Activated CD8-positive, alpha-beta memory T cell treated with anti-CD3 and anti-CD28 coated beads for 1 hour (primary cell): ENCODE results near the gene TAB2.
"Not testable (repeated sequence)": the region's sequence is repeated elsewhere in the genome, so short reads cannot be mapped to it uniquely, and the experiment has no call there.

ENCODE experiments used
- DNase-seq, 2 donors: peaks; one replicate each; pipeline ENCODE4 v3.0.0-alpha.2; 2020; ENCODE audit warnings: low read depth in 1 of 2; ENCODE audit errors: extremely low read depth in 1 of 2

Gene TAB2

DNA sequence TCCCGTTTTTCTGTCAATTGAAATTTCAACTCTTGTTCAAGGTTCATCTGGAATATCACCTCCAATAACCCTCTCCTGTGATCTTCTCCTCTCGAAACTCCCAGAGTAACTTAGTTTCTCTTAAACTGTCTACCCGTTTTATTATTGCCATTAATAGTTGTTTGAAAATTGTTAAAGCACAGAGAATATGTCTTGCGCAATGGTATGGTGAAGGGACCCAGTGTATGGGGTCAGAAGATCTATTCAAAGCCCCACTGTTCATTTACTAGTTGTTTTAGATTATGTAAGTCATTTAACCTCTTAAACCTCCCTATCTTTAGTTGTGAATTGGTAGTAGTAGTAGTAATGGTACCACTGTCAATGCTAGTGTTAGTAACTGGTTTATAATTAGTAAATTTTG, 6.2 kb upstream of the TAB2 start:
- no peak for DNase-seq

DNA sequence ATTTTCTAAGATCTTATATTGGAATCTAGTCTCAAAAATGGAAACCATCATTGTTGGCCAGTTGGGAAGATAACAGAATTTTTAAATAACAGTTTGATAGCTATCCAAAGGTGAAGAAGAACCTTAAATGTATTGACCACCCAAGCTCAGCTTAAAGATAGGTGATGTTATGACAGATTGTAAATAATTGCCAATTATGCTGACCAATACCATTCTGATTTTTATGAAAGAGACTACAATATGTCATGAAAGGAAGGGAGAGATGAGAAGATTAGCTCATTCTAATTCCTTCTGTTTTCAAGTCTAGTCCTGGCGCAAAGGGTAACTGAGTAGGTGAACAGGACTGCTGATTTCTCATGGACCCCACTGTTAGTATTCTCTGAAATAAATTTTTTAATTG, 5.7 kb upstream of the TAB2 start:
- no peak for DNase-seq

DNA sequence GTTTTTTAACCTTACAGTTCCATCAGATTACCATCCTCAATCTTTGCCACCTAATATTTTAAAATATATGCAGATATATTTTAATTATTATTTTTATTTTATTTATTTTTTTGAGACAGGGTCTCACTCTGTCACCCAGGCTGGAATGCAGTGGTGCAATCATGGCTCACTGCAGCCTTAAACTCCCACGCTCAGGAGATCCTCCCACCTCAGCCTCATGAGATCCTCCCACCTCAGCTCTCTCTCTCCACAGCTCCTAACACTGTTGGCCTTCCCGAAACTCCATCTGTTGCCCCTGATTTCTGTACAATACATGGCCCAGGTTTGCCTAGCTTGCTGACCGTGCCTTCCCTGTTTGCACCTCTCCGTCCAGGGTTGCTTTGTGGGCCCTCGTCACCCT, 4.4 kb upstream of the TAB2 start:
- DNase-seq = no peak

DNA sequence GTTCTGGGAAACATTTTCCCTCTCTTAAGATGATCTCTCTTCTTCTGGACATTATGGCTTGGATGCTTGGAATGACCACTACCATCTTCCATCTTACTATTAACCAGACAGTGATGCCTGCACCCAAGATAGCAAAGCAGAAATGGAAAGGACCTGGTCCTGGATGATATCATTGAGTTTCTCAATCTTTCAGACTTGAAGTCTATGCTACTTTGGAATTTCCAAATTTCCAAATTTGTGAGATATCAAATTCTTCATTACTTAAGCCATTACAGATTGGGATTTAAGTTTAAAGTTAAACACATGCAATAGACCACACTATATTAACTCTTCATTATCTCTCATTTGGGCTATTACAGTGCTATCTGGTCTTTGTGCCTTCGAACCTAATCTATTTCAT, 3.7 kb upstream of the TAB2 start:
- DNase-seq = no peak

DNA sequence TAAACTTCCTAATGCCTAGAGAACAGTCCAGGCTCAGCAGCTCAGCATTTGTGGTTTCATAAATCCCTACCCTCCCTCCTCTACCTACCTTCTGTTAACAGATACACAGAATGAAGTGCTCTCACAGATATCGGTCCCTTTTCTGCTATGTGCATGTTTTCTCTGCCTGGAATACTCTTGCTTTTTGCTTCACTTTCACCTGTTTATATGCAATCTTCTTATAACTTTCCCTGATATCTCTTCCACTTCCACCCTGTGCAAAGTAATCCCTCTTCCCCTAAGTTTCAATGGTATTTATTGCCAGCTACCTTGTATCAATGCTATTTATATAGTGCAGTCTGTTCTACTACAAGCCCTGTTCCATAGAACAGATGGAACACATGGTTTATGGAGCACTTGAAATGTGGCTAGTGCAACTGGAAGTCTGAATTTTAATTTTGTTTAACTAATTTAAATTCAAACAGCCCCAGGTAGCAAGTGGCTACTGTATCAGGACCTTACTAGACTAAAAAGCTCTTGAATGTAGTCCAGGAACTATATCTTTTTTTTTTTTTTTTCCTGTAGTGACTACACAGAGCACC, 3.1 kb upstream of the TAB2 start:
- no peak for DNase-seq

DNA sequence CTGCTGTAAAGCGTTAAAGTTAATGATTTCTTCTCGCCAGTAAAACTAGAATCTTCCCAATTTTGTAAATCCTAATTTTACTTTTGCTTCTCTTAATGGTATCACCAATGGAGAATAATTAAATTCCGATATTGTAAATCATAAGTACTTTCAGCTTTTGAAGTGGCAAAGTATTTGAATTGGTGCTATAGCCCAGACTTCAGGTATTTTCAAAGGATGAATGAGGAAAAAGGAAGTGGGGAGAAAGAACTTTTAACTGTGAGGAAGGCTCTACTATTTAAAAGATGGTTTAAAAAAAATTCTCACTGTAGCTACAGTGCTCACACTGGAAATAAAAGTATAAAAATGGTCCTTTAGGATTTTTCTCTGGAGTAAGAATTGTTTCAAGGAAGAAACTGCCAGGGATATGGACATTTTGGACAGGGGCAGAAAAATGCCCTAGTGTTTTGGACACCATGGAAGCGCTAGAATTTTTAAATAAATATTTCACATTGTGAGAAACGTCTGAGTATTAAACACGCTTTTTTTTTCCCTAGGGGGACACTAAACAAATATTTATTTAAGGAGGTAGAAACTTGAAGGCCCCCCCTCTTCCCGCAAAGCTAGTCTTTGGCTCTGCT, 1.3 kb upstream of the TAB2 start:
- no peak for DNase-seq

DNA sequence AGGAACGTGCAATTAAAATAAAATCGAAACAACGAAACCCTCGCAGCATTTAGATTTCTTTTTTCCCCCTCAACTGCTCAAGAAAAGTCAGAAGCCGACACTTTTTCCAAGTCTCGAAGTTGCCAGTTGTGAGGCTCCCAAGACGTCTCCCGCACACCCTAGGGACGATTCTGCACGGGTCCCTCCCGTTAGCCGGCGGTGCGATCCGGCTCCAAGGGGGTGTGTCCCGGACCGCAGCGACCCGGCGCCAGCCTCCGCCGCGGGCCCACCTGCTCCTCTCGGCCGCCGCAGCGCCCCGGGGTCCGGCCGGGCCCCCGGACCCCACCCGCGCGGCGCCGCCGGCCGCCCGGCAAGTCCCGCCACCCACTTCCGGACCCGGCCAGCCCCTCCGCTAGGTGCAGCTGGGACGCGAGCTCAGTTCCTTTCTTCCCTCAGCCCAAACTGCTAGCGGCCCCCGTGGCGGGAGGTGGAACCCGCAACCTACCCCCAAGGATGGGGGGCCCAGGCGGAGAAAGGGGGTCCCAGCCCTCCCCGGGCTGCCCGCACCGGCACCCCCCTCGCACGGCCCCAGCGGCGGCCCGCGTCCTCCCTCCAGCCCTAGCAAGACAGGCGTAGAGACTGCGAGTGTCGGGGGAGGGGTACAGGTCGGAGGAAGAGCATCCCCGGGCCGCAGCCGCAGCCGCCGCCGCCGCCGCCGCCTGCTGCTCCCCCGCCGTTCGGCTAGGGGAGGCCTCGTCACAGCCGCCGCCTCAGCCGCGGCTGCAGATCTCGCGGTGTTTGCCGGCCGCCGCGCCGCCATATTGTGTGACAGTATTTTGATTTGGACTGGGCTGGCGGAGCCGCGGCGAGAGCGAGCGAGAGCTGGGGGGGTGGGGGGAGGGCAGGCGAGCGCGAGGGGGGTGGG, 520 bp upstream of the TAB2 start:
- DNase-seq = peak; percentile 71 to 79

DNA sequence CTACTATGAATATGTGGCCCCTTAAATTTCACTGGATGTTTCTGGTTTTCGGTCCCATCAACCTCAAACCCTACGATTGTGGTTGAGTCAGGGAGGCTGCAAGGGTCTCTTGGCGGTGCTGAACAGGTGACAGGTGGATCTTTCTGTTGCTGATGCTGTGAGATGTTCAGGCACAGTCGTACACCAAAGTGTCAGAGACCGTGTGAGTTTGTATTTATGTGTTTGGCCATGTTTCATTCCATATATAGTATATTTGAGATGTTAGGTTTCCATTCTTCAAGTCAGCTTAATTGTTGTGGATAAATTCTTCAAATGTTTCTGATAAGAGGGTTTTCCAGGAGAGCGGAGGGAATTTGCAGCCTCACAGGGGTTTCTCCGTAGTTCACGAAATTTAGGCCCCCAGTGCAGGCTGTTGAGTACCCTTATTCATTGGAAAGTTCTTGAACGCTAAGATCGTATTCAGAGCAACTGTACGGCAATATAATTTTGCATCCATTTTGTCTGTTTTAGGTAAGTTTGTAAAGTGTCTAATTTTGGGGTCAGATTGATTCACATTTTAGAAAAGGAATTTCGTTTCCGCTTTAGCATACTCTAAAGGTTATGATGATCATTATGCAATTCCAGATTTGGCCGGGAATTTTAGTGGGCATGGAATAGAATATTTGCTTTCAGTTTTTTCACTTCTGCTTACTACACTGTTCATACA, 1.2 kb downstream of the TAB2 start:
- DNase-seq = no peak

DNA sequence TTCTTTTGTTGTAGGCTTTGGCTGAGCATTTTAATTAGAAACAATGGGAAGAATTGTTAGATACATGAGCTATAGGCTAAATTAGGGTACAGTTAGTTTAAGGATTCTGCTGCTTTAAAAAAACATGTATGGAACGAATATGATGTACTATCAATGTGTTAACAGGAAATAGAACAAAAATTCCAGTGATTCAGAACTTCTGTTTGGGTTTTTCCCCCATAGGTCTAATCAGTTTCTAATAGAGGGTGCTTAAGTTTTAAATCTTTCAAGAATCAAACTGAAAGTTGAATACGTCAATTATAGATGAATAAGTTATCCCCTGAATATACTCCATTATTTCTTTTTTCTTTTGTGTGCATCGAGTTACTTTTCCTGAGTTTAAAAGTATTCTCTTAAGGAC, 1.9 kb downstream of the TAB2 start:
- DNase-seq = no peak

DNA sequence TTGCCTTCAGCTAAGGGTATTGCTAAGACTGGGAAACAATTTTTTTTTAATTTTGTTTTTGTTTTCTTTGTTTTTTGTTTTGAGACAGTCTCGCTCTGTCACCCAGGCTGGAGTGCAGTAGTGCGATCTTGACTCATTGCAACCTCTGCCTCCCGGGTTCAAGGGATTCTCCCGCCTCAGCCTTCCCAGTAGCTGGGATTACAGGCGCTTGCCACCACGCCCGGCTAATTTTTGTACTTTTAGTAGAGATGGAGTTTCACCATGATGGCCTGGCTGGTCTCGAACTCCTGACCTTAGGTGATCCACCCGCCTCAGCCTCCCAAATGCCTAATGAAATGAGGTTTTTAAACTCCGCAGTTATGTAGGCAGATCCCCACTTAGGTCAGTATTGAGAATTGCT, 2.5 kb downstream of the TAB2 start:
- DNase-seq = not testable (repeated sequence)

DNA sequence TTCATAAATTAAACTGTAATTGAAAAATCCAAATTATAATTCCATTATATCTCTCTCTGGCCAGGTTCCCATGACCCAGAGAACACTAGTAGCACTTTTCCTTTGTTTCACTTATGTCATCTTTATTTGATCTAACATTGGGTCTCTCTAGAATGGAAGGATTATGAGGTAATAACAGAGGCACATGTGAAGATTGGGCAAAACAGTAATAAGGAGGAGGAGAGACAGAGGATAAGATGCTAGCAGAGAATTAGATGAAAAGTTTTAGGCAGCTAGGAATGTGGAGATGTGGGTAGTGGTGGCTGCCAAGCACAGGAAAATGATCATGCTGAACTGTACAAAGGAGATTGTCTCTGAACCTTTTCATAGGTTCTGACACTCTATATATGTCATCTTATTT, 3.3 kb downstream of the TAB2 start:
- DNase-seq = no peak

DNA sequence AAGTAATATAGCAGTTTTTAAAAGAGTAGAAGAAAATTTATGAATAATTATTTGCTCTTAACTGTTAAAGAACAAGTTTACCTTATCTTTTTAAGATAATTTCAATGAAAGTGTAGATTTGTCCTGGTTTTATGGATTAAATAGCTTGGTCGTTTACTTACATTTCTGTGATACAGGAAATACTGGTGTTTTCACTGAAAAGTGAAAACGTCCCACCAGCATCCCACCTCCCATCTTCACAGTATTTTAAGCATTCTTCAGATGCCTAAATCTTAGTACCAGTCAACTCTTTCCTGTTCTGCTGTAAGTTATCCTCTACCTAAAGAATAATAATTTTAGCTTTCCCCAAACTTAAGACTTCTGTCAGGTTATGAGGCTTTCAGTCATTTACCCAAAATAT, 5.8 kb downstream of the TAB2 start:
- DNase-seq = no peak

DNA sequence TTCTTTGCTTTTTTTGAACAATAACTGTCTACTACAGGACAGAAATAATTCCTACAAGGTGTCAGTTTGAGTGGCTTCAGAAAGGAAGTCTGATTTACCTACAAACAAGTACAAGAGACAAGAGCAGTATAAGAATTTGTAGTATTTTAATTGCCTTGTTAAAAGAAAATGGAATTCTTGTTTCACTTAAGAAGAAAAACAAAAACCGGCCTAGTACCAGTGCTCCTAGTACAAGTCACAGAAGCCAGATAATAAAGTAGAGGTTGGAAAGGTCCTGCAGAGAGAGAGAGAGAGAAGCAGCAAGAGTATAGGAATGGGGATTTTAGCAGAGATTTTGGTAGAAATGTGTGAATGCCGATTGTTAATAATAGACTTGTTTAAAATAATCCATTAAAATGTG, 6.4 kb downstream of the TAB2 start:
- DNase-seq = no peak

DNA sequence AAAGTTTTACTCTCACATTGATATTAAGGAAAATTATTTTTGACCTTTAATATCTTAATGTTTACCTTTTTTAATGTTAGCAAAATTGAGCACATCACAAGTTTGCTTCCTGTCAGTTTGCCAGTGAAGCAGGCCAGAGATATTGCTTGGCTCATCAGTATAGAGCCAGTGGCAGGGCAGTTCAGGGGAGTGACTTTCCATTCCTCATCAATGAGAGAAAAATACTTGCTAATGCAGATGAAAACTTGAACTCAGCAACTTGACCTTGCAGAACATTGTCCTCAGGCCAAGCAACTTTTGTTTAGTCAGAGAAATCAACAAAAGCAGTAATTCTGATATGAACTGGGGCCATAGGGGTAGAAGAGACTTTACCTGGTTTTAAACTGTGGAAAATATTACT, 6.9 kb downstream of the TAB2 start:
- DNase-seq = no peak

DNA sequence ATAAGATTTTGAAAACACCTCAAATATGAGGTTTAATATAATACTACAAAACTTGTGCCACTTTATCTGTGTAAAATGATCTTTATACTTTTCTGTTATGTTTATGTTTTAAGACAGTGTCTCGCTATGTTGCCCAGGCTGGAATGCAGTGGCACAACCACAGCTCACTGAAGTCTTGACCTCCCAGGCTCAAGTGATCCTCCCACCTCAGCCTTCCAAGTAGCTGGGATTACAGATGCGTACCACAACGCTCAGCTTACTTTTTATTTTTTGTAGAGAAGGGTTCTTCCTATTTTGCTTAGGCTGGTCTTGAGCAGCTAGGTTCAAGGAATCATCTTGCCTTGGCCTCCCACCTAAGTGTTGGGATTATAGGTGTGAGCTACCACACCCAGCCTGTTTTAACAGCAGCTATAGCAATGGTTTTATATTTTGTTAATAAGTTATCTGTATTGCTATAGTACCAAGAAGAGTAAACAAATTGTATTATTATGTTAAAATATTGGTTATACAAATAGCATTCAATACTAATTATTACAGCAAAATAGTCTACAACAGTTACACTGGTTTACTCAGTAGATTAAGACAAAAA, 8.2 kb downstream of the TAB2 start:
- DNase-seq = no peak

DNA sequence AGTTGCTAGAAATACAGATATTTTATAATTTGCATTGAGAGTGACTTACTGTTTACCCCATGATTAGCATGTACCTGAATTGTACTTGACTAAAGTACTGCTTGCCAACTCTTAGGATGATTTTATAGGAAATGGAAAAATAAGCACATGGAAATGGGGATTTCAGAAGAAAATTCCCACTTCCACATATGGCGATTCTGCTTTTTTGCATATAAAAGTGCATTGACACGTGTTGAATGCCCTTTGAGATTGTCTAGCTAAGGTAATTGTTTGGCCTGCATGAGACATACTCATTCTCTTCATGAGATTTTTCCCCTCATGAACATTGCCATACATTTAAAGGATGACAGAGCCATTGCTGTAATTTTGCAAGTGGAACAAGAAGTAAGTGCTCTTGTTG, 10.1 kb downstream of the TAB2 start:
- no peak for DNase-seq

DNA sequence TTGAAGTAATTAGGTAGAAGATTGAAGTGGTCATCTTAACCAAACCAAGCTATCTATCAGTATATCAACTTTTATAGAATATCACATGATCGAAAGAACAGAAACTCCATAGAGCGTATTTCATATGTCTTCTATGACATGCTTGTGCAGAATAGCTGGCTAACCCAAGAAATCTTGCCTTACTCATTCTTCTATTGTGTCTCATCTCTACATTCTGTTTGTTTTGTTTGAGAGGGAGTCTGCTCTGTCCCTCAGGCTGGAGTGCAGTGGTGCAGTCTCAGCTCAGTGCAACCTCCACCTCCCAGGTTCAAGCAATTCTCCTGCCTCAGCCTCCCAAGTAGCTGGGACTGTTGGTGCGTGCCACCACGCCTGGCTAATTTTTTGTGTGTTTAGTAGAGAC, 10.6 kb downstream of the TAB2 start:
- no peak for DNase-seq

DNA sequence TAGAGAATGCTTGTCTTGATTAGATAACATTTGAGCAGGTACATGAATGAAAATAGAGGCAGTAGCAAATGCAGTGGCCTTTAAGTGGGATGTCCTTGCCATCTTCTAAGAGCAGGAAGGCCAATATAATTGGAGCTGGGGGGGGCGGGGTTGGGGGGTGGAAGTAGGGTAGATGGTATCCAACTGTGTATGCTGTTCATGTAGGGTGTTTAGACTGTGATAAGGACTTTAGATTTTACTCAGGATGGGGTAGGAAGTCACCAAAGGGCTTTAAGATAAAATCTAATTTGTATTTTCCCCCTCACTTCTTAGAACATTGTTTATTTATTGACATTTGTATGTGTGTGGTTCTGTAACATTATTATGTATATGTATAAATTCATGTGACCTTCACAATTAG, 12.0 kb downstream of the TAB2 start:
- DNase-seq = no peak

DNA sequence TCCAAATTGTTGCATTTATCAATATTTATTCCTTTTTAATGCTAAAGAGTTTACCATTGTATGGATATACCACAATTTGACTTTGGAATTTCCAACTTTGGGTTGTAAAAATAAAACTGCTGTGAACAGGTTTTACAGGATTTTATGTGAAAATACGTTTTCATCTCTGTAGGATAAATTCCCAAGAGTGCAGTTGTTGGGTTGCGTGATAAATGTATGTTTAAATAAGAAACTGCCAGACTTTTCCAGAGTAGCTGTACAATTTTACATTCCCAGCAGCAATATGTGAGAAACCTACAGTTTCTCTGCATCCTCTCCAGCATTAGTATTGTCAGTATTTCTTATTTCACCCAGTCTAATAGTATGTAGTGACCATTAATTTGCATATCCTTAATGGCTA, 12.6 kb downstream of the TAB2 start:
- no peak for DNase-seq

DNA sequence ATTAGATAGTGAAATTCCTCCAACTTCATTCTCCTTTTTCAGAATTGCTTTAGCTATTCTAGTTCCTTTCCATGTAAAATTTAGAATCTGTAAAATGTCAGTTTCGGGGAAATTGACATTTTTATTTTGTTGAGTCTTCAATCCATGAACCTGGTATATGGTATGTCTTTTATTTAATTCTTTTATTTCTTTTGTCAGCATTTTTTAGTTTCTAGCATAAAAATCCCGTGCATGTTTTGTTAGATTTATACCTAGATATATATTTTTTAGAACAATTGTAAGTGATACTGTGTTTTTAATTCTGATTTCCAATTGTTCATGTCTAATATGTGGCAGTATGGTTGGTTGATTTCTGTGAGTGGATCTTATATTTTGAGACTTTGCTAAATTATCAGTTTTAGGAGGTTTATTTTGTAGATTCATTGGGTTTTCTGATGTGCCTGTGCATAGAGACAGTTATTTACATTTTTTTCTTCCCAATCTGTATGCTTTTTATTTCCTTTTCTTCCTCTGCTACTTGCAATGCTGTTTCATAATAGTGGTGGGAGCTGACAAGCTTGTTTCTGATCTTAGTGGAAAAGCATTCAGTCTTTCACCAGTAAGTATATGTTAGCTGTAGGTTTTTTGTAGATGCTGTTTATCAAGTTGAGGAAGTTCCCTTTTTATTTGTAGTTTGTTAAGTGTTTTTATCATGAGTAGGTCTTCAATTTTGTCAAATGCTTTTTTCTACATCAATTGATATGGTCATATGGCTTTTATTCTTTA, 13.7 kb downstream of the TAB2 start:
- no peak for DNase-seq

DNA sequence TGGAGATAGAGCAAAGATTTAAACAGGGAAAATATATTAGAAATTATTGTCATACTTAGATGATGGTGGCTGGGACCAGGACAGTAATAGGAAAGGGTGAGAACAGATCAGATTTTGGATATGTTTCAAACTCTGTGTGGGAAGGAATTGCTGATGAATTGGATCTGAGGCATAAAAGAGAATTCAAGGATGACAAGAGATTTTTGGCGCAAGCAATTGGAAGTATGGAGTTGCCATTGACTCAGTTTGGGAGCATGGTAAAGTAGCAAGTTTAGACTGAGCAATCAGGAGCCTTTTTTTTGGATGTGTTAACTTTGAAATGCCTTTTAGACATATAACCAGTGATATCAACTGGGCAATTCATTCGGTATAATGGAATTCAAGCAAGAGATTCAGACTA, 14.4 kb downstream of the TAB2 start:
- DNase-seq = no peak
